Hepatocyte (in vitro differentiated cells): ENCODE data around the gene GPRC5C.

Experiments
- EZH2 ChIP-seq: fragments of 200-600 bp; sonication (generic); IDR thresholded peaks from 2 replicates; pipeline ENCODE4 v1.6.1; 2016; ENCODE audit warnings: antibody characterized with exemption, mild to moderate bottlenecking, borderline replicate concordance
- EZH2phosphoT487 ChIP-seq: fragments of 200-600 bp; sonication (generic); IDR thresholded peaks from one replicate; pipeline ENCODE4 v1.6.1; 2018; ENCODE audit warnings: antibody characterized with exemption, mild to moderate bottlenecking, low read depth, moderate library complexity; ENCODE audit not compliant: unreplicated experiment, severe bottlenecking
- TF ChIP-seq, protein P1 (sequence below): fragments of 200-600 bp; sonication (generic); IDR thresholded peaks from 2 replicates; pipeline ENCODE4 v1.5.1; 2016; ENCODE audit warnings: antibody characterized with exemption, mild to moderate bottlenecking; ENCODE audit not compliant: poor library complexity

- TF ChIP-seq, protein P1, sequence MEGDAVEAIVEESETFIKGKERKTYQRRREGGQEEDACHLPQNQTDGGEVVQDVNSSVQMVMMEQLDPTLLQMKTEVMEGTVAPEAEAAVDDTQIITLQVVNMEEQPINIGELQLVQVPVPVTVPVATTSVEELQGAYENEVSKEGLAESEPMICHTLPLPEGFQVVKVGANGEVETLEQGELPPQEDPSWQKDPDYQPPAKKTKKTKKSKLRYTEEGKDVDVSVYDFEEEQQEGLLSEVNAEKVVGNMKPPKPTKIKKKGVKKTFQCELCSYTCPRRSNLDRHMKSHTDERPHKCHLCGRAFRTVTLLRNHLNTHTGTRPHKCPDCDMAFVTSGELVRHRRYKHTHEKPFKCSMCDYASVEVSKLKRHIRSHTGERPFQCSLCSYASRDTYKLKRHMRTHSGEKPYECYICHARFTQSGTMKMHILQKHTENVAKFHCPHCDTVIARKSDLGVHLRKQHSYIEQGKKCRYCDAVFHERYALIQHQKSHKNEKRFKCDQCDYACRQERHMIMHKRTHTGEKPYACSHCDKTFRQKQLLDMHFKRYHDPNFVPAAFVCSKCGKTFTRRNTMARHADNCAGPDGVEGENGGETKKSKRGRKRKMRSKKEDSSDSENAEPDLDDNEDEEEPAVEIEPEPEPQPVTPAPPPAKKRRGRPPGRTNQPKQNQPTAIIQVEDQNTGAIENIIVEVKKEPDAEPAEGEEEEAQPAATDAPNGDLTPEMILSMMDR, result no peak
- TF ChIP-seq EZH2phosphoT487, result no peak
- no peak for TF ChIP-seq EZH2
Observed at GRCh38 chr17:74389937-74390679, 41.8 kb upstream of the GPRC5C start.
